ENCODE results near the gene UMODL1. TPM values are rescaled to one million over a fixed set of nuclear protein-coding genes. Genes with fewer than 3 reads are reported as not detected.

UMODL1 gene
- total RNA-seq, 1 experiment from 2014 or later, result not detected

DNA sequence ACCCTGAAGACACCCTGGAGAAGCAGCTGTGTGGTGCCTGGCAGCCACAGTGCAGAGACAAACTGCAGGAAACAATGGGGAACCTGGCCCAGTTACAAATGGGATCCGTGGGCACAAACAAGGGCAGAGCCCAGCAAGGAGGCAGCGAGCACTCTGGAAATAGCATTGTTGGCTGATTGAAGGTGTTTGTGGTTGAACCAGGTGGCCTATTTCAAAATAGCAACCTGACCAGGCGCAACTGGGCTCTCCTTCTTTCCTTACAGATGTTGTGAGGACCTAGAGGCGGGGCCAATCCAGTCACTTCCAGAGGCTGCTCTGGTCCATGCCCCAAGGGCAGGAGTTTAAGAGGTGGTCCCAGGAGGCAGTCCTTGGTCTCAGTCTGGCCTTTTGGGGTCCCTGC is 39.3 kb upstream of the UMODL1 start:
- Histone ChIP-seq H3K27ac (no peak overlapping the region), H3K4me3 (no peak overlapping the region), H4K20me1 (ENCODE audit: insufficient read depth) (no peaks in the 10 kb centered on the region), H3K4me1 (replicated peaks; ENCODE audit: insufficient read depth) (no peaks in the 10 kb centered on the region), H3F3A (ENCODE audit: insufficient read depth, low read depth) (no peaks in the 10 kb centered on the region), H3K9me3 (ENCODE audit: insufficient read depth, low read depth) (no peaks in the 10 kb centered on the region), H3K36me3 (ENCODE audit: low read depth) (no peaks in the 10 kb centered on the region), H3K9me2 (ENCODE audit: insufficient read depth) (no peaks in the 10 kb centered on the region), H3K4me2 (no peak overlapping the region), H2AFZ (no peak overlapping the region), H3K27me3 (ENCODE audit: insufficient read depth, low read depth) (no peaks in the 10 kb centered on the region), H3K79me2 (ENCODE audit: low read depth) (no peaks in the 10 kb centered on the region)
- no peak for DNase-seq
- no TSS peak for BruUV-seq (replicated peaks)
- ChIA-PET CTCF (no interaction called here), POLR2A (ENCODE audit: unreplicated experiment) (interaction anchor here (0.6 kb wide), 1 partner anchor 88 kb away, joined by 11 read pairs; no protein-coding TSS in a partner anchor)
- TF ChIP-seq EZH2 (IDR thresholded peaks at IDR 0.05; ENCODE audit: low read depth), result no peak
- TF ChIP-seq, protein P1, sequence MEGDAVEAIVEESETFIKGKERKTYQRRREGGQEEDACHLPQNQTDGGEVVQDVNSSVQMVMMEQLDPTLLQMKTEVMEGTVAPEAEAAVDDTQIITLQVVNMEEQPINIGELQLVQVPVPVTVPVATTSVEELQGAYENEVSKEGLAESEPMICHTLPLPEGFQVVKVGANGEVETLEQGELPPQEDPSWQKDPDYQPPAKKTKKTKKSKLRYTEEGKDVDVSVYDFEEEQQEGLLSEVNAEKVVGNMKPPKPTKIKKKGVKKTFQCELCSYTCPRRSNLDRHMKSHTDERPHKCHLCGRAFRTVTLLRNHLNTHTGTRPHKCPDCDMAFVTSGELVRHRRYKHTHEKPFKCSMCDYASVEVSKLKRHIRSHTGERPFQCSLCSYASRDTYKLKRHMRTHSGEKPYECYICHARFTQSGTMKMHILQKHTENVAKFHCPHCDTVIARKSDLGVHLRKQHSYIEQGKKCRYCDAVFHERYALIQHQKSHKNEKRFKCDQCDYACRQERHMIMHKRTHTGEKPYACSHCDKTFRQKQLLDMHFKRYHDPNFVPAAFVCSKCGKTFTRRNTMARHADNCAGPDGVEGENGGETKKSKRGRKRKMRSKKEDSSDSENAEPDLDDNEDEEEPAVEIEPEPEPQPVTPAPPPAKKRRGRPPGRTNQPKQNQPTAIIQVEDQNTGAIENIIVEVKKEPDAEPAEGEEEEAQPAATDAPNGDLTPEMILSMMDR (conservative IDR thresholded peaks at IDR 0.05), result no peak
- intact Hi-C loops (cut with micrococcal nuclease; ENCODE audit: unreplicated experiment), result no loop called here

- Histone ChIP-seq H3K27me3 (ENCODE audit: insufficient read depth, low read depth) (no peaks in the 10 kb centered on the region), H3K79me2 (ENCODE audit: low read depth) (no peaks in the 10 kb centered on the region), H3K4me3 (no peak overlapping the region), H3K4me1 (replicated peaks; ENCODE audit: insufficient read depth) (no peaks in the 10 kb centered on the region), H3K4me2 (no peak overlapping the region), H3K27ac (no peak overlapping the region), H2AFZ (no peak overlapping the region), H3K9me3 (ENCODE audit: insufficient read depth, low read depth) (no peaks in the 10 kb centered on the region), H3F3A (ENCODE audit: insufficient read depth, low read depth) (no peaks in the 10 kb centered on the region), H4K20me1 (ENCODE audit: insufficient read depth) (no peaks in the 10 kb centered on the region), H3K9me2 (ENCODE audit: insufficient read depth) (no peaks in the 10 kb centered on the region), H3K36me3 (ENCODE audit: low read depth) (no peaks in the 10 kb centered on the region)
- POLR2A ChIA-PET (ENCODE audit: unreplicated experiment), result no interaction called here
- intact Hi-C loops (cut with micrococcal nuclease; ENCODE audit: unreplicated experiment), result no loop called here
- no TSS peak for BruUV-seq (replicated peaks)
- CTCF ChIA-PET, result no interaction called here
- TF ChIP-seq, protein P1 (conservative IDR thresholded peaks at IDR 0.05), result no peak
- no peak for TF ChIP-seq EZH2 (IDR thresholded peaks at IDR 0.05; ENCODE audit: low read depth)
- no peak for DNase-seq
These were observed 38.9 kb upstream of the UMODL1 start for GRCh38 chr21:42032266-42032665.

DNA sequence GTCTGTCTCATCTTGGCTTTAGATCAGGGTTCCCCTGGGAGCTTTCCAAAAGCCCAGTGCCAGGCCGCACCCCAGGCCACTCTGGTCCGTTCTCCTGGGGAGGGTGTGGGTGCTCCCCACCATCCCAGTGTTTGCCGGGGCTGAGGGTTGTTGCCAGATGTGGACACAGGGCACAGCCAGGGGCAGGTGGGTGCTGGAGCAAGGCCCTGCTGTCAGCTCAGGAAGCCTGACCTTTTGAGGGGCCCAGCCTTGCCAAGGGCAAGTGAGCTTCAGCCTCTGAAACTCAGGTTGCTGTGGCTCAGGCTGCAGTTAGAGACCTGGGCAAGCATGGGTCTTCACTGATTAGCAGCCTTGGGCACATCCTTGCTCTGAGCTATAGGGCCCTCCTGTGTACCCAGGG is 38.1 kb upstream of the UMODL1 start:
- no peaks in the 10 kb centered on the region for H3F3A ChIP-seq (ENCODE audit: insufficient read depth, low read depth)
- H3K36me3 ChIP-seq (ENCODE audit: low read depth), result no peaks in the 10 kb centered on the region
- ChIA-PET POLR2A (ENCODE audit: unreplicated experiment) (no interaction called here), CTCF (no interaction called here)
- no peak overlapping the region for H3K4me3 ChIP-seq
- no peak overlapping the region for H3K4me2 ChIP-seq
- no peaks in the 10 kb centered on the region for H3K4me1 ChIP-seq (replicated peaks; ENCODE audit: insufficient read depth)
- no peak for DNase-seq
- no TSS peak for BruUV-seq (replicated peaks)
- no peaks in the 10 kb centered on the region for H3K9me2 ChIP-seq (ENCODE audit: insufficient read depth)
- H3K9me3 ChIP-seq (ENCODE audit: insufficient read depth, low read depth), result no peaks in the 10 kb centered on the region
- H2AFZ ChIP-seq, result no peak overlapping the region
- intact Hi-C loops (cut with micrococcal nuclease; ENCODE audit: unreplicated experiment), result no loop called here
- no peaks in the 10 kb centered on the region for H3K27me3 ChIP-seq (ENCODE audit: insufficient read depth, low read depth)
- no peak for TF ChIP-seq EZH2 (IDR thresholded peaks at IDR 0.05; ENCODE audit: low read depth)
- TF ChIP-seq, protein P1 (conservative IDR thresholded peaks at IDR 0.05), result no peak
- no peaks in the 10 kb centered on the region for H3K79me2 ChIP-seq (ENCODE audit: low read depth)
- no peak overlapping the region for H3K27ac ChIP-seq
- H4K20me1 ChIP-seq (ENCODE audit: insufficient read depth), result no peaks in the 10 kb centered on the region
